KOPT-K1 (cell line): ENCODE data around the gene CYBRD1.

Experiments used
- H3K27ac ChIP-seq: fragments of 200-600 bp; sonication (generic); 2 replicates; pipeline ENCODE4 v1.5.1; 2016; ENCODE audit warnings: antibody characterized with exemption, mild to moderate bottlenecking, low read depth, low read length; ENCODE audit not compliant: poor library complexity, severe bottlenecking
- H3K36me3 ChIP-seq: fragments of 200-600 bp; sonication (generic); 2 replicates; pipeline ENCODE4 v1.5.1; 2017; ENCODE audit warnings: antibody characterized with exemption, mild to moderate bottlenecking, low read length, moderate library complexity; ENCODE audit not compliant: insufficient read depth
- H3K9me3 ChIP-seq: fragments of 200-600 bp; sonication (generic); 2 replicates; pipeline ENCODE4 v1.5.1; 2017; ENCODE audit warnings: antibody characterized with exemption, low read length, mild to moderate bottlenecking; ENCODE audit not compliant: insufficient read depth, poor library complexity, severe bottlenecking

Gene CYBRD1

DNA sequence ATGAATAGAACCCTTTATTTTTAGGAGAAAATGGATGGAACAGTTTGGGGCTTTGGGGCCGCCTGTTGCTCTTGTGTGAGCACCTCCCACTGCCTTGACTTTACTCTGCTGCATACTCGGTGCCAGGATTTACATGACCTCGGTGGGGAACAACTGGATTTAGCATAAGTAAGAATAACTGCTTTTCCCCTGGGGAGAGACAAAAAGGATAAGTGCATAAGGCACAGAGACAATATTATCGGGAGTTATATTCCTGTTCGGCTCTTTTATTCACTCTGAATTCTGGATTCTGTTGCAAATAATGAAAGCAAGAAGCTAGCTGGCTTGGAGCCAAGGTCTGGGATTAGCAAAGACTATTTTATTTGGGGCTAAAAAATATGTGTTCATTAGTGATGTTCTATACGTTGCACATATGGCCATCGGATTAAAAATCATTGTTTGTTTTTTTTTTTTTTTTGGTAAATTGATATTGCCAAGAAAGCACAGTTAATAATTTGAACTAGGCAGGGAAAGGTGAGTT is 69.8 kb downstream of the CYBRD1 start:
- Histone ChIP-seq H3K27ac (no peak overlapping the region), H3K9me3 (peaks cover 8% of the 10 kb centered on the region), H3K36me3 (no peaks in the 10 kb centered on the region)

- peaks cover 2% of the 10 kb centered on the region for H3K9me3 ChIP-seq
- H3K27ac ChIP-seq, result no peak overlapping the region
- H3K36me3 ChIP-seq, result no peaks in the 10 kb centered on the region
These were observed 73.2 kb downstream of the CYBRD1 start for GRCh38 chr2:171595456-171595855.

- Histone ChIP-seq H3K27ac (no peak overlapping the region), H3K9me3 (no peaks in the 10 kb centered on the region), H3K36me3 (no peaks in the 10 kb centered on the region)
These were observed 73.6 kb downstream of the CYBRD1 start for GRCh38 chr2:171595896-171596295.

- H3K9me3 ChIP-seq, result no peaks in the 10 kb centered on the region
- no peak overlapping the region for H3K27ac ChIP-seq
- H3K36me3 ChIP-seq, result no peaks in the 10 kb centered on the region
These were observed 76.5 kb downstream of the CYBRD1 start for GRCh38 chr2:171598713-171599319.

DNA sequence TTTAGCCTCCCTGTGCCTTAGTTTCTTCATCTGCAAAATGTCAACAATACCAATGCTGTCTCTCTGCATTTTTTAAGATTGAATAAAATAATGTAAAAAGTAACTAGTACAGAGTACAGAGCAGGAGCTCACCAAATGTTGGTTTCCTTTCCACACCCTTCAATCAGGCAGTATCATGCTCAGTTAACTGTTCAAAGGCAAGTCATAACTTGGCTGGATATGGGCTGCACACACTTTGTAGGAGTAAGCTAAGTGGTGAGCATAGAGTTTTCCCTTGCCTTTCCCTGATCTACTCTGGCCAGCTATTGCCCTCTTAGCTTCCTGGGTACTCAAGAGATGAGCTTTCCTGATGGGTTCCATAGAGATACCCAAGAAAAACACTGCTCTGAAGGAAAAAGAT is 77.9 kb downstream of the CYBRD1 start:
- Histone ChIP-seq H3K36me3 (no peaks in the 10 kb centered on the region), H3K9me3 (no peaks in the 10 kb centered on the region), H3K27ac (no peak overlapping the region)

- Histone ChIP-seq H3K27ac (no peak overlapping the region), H3K9me3 (no peaks in the 10 kb centered on the region)
These were observed 80.1 kb downstream of the CYBRD1 start for GRCh38 chr2:171602352-171602751.

More at GRCh38 chr2:171602352-171602751, 80.1 kb downstream of the CYBRD1 start:
- H3K36me3 ChIP-seq, result no peaks in the 10 kb centered on the region
